Inflammatory macrophage treated with lipopolysaccharide for 4 hours (primary cell): ENCODE data around the gene SEMA5A.

ENCODE experiments used
- DNase-seq: peaks from one replicate; pipeline ENCODE4 v3.0.0-alpha.2; 2020

SEMA5A gene

DNA sequence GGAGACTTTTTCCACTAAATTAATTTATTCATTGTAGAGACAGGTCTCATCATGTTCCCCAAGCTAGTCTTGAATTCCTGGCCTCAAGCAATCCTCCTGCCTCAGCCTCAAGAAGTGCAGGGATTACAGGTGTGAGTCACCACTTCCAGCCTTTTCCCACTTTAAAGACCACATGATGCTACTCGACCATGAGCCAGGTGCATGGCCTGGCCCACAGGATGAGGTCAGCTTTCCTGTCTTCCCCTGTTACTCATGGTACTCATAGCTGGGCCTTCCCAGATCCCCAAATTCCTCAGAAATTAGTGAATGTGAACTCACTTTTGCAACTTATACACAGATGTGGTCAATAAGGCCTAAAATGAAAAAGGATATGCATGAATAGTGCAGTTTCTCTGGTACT, 395.9 kb downstream of the SEMA5A start:
- no peak for DNase-seq

DNA sequence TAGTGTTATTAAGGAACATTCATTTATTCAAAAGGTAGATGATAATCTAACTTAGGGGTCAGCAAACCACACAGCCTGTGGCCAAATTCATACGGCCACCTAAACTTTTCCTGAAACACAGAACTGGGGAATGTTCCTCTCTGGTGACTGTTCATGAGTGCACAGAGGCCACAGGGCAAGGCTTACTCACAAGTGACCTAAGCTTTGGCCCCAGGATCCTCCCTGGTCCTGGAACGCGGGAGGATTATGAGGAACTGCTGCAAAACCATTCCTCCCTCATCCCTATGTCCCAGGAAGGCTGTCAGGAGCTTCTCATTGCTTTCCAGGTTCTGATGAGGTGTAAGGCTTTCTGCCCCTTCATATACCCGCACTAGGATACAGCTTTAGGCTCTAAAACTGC, 397.6 kb downstream of the SEMA5A start:
- DNase-seq, result no peak

DNA sequence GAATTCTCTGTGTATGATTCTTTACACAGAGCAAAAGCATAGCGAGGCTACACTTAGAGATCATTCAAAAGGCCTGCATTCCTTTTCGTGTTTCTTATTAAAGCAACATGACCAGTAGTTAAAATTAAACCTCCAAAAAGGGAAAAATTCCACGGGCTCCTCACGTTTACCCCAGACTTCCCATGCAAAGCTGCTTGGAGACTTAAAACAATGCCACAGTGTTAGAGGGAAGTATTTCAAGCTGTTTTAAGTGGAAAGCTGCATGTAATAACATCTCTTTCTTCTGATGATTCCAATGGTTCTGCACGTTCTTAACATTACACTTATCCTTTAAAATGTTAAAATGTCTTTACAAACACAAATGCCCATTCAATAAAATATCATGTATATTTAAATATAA, 405.2 kb downstream of the SEMA5A start:
- no peak for DNase-seq

DNA sequence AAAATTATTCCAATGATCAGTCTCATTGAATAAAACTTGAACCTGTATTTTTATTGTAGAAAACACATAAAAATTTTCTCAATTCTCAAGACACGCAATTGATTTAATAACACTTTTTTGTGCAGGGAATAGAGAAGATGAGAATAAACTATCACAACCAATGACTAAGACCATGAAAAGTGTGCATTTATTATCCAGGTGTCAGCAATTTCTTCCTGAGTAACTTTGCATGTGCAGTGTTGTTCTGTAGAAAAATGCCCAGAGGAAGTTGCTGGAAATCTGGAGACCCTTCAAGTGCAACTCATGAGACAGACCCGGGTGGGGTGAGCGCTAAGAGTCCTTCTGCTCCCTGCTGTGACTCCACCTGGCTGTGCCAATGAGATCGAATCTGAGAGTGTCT, 405.7 kb downstream of the SEMA5A start:
- no peak for DNase-seq

DNA sequence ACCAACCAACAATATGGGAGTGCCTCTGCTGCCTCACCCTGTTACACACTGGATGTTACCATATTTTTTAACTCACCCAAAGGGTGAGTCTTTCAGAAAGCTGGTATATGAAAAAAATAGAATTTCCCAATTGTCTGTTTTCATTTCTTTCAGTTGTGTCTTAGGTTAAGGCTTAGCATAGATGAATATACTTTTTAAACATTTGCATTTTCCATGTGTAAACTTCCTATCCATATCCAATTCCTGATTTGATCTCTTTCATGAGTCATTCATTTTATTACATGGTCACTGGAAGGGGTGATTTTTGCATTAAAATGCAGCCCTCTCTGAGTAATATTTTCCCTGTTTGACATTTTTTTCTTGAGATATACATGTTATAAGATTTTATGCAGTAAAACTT, 406.5 kb downstream of the SEMA5A start:
- no peak for DNase-seq

DNA sequence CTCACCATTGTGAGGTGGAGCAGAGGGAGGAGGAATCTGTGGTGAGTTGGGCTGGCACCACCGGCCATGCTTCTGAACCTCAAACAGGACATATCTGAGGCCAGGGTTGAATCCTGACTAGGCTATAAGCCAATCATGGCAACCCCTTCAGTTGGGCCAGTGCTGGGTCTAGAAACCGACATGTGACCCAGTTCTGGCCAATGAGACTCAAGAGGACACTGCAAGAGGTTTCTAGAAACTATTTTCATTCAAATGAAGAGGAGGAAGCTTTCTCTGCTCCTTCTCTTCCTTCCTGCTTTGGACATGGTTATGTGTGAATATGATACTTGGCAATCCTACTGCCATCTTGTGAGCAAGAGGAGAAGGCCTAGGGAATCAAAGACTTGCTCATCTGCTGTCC, 417.7 kb downstream of the SEMA5A start:
- DNase-seq, result no peak

DNA sequence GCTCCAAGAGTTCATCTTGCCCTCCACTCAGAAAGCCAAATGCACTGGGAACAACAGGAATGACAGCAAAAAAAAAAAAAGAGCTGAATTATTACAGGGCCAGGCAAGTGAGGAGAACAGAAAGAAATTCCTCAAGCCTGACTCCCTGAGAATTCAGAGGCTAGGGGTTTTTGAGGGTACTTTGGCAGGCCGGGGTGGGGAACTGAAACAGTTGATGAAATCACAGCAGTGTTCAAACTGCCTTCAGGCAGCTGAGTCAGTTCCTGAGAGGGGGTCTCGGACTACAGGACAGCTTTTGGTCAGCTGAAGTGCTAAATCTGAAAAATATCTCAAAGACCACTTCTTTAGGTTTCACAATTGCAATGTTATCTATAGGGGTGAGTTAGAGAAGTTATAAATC, 419.4 kb downstream of the SEMA5A start:
- DNase-seq, result no peak

DNA sequence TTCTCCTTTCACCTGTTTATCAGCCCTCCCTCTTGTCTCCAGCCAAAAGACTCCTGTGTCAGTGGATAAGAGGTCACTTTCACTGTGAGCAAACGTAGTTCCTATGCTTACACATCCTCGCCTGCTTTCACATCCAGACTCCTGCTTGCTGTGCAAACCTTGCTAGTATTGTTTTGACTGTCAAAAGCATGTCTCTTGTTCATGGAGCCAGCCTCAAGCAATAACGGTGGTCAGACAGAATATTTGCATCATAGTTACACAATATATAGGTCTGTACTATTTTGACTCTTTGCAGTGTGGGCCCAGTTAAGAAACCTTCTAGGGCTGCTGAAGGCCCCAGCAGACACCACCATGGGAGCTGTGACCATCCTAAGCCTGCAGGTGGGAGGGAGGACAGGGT, 420.0 kb downstream of the SEMA5A start:
- no peak for DNase-seq

DNA sequence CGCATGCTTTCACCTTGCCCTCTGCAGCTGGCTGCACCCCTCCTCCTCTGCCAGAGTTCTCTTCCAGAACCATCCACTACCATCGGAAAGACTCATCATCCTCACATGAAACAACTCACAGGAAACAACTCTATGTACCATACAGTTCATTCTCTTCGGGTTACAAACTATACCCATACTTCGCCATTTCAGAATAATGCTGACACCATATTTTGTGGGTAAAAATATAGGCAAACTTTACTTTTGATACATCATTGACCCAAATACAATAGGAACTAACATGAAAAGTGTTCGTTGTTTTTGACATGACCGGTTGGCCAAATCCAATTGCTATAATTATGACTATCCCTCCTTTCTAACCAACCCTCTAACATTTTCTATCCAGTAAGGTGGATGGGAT, 421.0 kb downstream of the SEMA5A start:
- no peak for DNase-seq

DNA sequence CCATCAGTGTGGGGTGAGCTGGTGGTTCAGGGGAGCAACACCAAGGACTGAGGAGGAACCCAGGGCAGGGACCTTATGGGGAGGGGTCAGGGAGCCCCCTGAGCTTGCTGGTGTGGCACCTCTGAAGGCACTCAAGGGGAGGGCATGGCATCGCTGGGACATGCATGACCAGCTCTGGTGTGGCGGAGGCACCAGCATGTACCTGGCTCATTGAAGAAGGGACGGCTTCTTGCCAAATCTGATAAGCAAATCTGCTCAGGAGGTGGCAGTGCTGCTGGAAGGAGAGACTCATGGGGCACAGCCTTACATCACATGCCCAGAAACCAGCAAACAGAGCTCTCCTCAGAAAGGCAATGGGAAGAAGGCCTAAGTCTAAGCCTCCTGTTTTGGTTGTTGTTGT, 421.8 kb downstream of the SEMA5A start:
- DNase-seq, result no peak

DNA sequence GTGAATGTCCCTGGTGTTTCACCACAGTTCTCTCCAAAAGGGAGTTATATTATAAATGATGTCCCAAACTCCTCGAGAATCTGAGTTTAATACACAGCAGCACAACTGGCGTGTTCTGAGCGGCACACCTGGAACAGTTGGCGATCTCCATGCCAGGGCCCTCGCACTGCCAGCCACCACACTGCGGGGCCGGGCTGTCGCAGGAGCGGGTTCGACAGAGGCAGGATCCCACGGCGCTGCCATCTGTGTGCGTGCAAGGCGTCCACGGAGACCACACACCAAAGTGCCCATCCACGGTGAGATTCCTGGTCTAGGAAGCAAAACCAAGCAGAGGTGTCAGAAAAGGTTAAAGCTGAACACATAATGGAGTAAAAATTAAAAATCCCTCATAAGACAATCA, 423.3 kb downstream of the SEMA5A start:
- no peak for DNase-seq

DNA sequence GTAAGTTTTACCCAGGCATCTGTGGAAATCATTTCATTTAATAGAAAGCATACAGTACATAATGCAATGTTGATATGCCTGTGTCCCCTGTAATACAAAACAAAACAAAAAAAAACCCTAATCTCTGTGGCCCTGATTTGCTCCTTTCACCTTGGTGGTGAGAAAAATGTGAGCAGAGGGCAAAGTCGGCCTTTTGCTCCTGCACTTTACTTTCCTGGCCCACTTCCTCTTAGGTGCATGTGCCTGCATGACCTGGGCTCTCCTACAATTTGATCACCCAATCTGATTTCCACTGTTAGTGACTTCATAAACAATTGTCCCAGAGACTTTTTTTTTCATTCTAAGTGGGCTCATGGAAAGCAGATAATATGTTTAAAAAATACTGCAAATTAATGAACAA, 424.3 kb downstream of the SEMA5A start:
- DNase-seq, result no peak

DNA sequence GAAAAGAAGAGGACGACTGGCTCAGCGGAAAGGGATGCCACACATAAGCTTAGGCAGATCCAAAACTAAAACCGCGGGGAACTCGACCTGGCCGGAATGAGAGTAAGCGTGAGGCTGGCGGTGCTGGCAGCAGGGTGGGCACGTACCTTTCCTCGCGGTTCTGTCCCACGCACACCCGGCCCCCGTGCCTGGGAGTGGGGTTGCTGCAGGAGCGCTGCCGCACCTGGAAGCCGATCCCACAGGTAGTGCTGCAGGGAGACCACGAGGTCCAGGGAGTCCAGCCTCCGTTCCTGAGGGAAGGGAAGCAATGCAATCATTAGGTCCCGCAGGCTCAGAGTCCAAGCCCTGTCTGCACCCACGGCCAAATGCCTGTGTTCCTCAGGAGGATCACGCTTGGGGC, 427.0 kb downstream of the SEMA5A start:
- no peak for DNase-seq

DNA sequence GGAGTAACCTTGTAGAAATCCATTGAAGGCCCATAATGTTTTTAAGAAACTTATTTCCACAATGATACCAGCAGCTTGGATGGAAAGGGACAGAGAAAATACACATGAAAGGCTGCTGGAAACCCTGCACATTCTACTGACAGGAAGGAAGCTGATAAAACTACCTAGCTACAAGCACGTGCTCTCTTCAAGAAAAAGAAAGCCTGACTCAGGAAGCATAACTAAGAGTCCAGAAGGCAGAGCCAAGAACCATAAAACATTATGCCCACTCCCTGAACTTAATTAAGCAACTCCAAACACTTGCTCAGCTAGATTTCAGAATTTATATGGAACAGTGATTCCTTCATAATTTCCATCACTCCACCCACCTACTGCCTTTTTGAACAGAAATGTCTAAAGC, 430.8 kb downstream of the SEMA5A start:
- DNase-seq, result no peak

DNA sequence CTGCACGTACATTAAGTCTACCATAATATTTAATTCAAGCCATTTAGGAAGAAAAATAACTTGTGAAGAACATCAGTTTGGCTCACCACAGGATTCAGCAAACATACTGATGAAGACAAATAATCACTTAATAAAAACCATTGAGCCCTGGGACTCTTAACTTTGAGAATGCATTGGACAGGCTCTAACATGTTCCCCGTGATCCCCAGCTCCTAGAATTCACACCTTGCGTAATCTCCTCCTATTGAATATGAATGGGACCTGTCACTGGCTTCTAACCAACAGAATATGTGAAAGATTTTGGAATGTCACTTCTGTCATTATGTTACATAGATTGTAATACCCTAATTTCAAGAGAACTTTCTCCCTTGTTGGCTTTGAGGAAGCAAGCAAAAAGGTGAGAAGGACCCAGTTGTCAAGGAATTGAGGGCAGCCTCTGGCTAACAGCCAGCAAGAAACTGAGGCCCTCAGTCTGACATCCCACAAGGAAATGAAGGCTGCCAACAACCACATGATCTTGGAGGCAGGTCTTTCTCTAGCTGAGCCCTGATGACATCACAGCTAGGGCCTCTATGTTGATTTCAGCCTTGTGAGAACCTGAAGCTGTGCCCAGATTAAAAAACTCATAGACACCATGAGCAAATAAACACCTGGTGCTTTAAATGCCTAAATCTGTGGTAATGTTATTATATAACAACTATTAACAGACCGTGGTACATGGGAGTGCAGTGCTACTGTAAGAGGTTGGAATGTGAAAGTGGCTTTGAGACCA, 433.2 kb downstream of the SEMA5A start:
- no peak for DNase-seq

DNA sequence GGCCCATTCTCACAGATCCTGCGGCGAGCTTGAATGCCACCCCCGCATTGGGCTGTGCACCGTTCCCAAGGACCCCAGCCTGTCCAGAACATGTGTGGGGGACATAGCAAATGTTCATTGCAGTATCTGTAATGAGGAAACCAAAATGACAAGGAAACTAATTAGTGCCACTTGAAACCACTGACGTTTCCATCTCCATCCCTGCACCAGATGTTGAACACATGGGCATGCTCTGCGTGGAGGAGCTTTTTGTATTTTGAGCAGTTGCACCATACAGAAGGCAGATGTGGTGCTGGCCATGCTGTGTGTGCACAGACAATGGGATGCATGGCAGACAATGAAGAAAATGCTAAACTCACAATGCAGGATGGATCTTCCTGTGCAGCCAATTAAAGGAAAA, 437.7 kb downstream of the SEMA5A start:
- DNase-seq, result no peak

DNA sequence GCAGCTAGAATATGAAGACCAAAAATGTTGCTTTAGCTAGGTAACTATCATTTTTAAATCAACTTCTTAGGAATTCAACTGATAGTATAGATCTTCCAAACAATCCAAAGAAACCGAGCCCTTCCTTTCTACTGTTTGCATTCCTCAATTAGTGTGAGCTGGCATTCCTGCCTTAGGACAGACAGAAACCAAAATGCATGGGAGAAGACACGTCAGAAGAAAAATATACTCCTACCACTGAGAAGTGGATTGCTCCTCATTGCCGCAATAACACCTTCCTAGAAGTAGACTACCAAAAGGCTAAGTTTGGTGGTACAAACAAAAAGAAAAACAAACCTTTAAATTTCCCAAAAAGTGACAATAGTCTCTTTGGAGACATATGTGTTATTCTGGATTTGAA, 440.0 kb downstream of the SEMA5A start:
- no peak for DNase-seq

DNA sequence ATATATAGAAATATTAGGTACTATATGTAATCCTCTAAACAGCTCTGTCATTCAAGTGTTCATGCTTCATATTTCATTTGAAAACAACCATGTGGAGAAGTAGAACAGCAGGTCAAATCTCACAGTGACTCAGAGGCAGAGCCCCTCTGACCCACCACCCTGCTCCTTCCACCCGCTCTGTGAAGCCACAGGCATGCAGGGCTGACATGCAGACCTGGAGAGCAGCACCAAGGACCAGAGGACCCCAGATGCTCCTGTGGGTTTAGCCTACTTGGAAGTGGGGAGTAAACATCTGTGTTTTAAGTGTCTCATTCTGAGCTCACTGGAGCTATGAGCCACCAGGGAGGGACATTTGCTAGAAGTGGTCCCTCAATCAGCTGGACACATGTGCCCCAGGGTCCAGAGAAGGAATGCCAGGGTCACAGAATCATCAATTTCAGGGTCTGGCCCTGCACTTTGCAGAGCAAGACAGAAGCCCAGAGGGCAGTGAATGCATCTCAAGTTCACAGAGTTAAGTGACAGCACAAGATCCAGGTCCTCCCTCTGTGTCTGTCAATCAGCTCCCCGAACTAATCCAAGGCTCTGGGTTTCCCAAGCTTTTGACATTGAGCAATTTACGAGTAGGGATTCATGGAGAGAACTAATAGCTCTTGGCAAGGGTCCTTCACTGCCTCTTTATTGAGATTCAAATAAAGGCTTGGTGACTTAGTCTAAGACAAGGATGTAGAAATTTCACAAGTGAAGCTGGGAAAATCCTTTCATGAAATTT, 441.1 kb downstream of the SEMA5A start:
- no peak for DNase-seq

DNA sequence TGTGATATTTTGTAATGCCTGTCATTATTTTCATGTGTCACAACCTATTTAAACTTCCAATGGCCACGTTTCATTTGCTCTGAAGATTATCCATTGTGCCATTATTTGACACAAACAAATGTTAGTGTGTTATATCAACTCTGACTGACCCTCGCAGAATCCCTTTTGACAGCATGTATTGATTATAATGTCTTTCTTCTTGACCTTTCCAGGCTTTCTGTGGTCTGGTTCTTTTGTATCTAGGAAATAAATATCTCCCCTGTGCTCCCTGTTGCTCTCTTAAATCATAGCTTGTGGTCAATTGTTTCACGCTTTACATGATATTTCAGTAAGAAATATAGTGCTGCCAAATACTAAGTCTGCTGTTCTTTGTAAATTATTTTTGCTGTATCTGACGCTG, 442.6 kb downstream of the SEMA5A start:
- no peak for DNase-seq

DNA sequence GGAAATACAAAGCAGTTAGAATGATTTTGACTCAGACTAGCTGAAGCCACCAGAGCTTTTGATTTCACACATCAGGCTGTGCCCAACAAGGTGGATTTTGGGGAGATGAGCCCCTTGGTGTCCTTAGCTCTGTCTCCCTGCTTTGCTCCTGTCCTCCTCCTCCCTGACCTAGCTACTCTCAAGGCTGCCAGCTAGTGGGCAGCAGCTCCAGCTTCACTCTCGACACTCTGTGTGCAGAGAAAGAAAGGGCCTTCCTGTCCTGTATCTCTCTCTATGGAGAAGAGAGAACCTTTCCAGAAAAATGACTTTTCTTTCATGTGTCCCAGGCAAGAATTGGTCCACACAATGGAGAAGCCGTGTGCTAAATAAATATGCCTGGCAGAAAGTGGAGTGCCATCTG, 446.2 kb downstream of the SEMA5A start:
- DNase-seq, result no peak

DNA sequence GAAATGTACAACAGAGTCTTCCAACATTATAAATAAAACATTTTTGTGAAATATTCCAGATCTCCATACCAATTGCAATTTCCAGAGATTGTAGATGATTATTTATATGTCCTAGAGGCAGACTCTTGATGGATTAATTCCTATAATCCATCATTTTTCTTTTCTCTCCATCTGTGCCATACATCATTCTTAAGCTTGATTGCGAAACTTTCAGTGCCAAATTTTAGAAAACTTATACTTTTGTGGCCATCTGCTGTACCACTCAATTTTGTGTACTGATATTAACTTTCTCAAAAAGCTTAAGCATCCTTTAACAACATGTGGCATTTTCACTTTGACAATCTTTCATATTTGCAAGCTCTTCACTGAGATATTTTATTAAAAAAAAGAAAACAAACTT, 446.9 kb downstream of the SEMA5A start:
- DNase-seq, result no peak

DNA sequence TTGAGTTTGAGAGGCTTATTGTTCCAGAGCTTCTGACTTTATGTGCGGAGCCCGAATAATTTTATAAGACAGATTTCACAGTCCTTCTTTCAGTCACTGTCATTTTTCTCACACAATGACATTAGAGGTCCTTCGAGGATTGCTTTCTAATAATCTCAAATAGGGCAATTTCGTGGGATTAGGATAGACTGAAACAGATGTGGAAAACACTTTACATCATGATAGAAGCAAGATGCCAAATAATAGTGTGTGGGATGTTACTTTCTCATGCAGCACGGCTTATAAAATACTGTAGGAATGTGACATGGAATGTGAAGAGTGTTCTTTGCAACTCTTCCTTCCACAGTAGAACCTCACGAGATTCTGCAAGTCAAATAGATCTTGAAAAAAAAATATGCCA, 451.3 kb downstream of the SEMA5A start:
- DNase-seq, result no peak

DNA sequence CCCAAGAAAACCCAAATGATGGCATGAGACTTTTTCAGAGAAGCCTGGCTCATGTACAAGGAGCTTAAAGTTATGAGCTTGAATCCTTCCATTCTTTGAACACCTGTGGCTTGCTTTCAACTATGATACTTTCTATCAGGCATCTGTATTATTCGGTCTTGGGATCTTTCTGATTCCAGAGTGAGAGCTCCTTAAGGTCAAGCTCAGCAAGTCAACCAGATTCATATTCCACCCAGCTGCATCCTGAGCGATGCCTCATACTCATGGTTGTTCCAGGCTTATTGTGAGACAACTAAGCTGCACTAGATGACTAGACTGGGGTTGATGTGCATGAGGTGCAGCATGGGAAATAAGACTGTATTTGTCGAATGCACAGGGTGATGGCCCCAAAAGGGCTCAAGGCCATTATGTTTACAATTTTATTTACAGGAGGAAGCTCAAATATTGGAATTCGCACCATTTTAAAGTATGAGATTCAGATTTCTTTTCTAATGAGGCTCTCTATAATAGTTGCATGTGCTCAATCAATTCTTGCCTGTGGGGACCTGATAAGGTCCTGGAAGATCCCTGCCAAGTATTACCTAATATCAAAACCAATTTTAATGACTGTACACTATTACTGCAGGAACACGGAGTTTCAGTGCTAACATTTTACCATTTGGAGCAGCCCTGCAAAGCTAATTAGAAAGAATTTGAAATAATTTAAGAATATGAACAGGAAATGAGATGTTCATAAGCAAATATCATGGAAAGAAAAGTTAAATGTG, 453.8 kb downstream of the SEMA5A start:
- DNase-seq, result no peak
